ENCODE measurements around the gene CDIPT. TPM values are rescaled to one million over a fixed set of nuclear protein-coding genes. Genes with fewer than 3 reads are reported as not detected.
"Not testable (repeated sequence)": the region's sequence is repeated elsewhere in the genome, so short reads cannot be mapped to it uniquely, and the experiment has no call there.

The CDIPT gene
- total RNA-seq, 1 donor from 2014 or later: 24.5 TPM

GRCh38 chr16:29897333-29897732 lies 34.3 kb upstream of the CDIPT start:
- no peaks in the 10 kb centered on the region for H3K36me3 ChIP-seq (ENCODE audit: control insufficient read depth in 3 of 3, insufficient read depth in 3 of 3, low read length in 3 of 3)
- H3K9ac ChIP-seq (ENCODE audit: low read depth in 1 of 3, low read length in 3 of 3): no peak overlapping the region
- peaks cover 4 to 8% (median 7%) of the 10 kb centered on the region in 3 donors for H3K4me1 ChIP-seq (ENCODE audit: control insufficient read depth in 3 of 3, insufficient read depth in 3 of 3, low read length in 3 of 3)
- H3K4me3 ChIP-seq (ENCODE audit: low read length in 3 of 3): no peak overlapping the region
- H3K27me3 ChIP-seq (ENCODE audit: control insufficient read depth in 3 of 3, insufficient read depth in 3 of 3, low read length in 3 of 3): peaks cover 26 to 40% (median 37%) of the 10 kb centered on the region in 3 donors
- H3K9me3 ChIP-seq (ENCODE audit: control insufficient read depth in 3 of 3, low read length in 3 of 3): no peaks in the 10 kb centered on the region
- H3K27ac ChIP-seq (ENCODE audit: low read depth, low read length): no peak overlapping the region

GRCh38 chr16:29896841-29897240 lies 33.8 kb upstream of the CDIPT start:
- Histone ChIP-seq H3K36me3 (ENCODE audit: control insufficient read depth in 3 of 3, insufficient read depth in 3 of 3, low read length in 3 of 3) (no peaks in the 10 kb centered on the region), H3K9ac (ENCODE audit: low read depth in 1 of 3, low read length in 3 of 3) (no peak overlapping the region), H3K9me3 (ENCODE audit: control insufficient read depth in 3 of 3, low read length in 3 of 3) (no peaks in the 10 kb centered on the region), H3K27me3 (ENCODE audit: control insufficient read depth in 3 of 3, insufficient read depth in 3 of 3, low read length in 3 of 3) (peaks cover 26 to 39% (median 36%) of the 10 kb centered on the region in 3 donors), H3K4me1 (ENCODE audit: control insufficient read depth in 3 of 3, insufficient read depth in 3 of 3, low read length in 3 of 3) (peaks cover 4 to 8% (median 7%) of the 10 kb centered on the region in 3 donors), H3K27ac (ENCODE audit: low read depth, low read length) (no peak overlapping the region), H3K4me3 (ENCODE audit: low read length in 3 of 3) (no peak overlapping the region)

GRCh38 chr16:29894352-29894751 lies 31.3 kb upstream of the CDIPT start:
- no peak overlapping the region for H3K27ac ChIP-seq (ENCODE audit: low read depth, low read length)
- H3K4me1 ChIP-seq (ENCODE audit: control insufficient read depth in 3 of 3, insufficient read depth in 3 of 3, low read length in 3 of 3): no peaks in the 10 kb centered on the region
- no peaks in the 10 kb centered on the region for H3K36me3 ChIP-seq (ENCODE audit: control insufficient read depth in 3 of 3, insufficient read depth in 3 of 3, low read length in 3 of 3)
- peaks cover 14 to 27% (median 17%) of the 10 kb centered on the region in 3 donors for H3K27me3 ChIP-seq (ENCODE audit: control insufficient read depth in 3 of 3, insufficient read depth in 3 of 3, low read length in 3 of 3)
- no peaks in the 10 kb centered on the region for H3K9me3 ChIP-seq (ENCODE audit: control insufficient read depth in 3 of 3, low read length in 3 of 3)
- H3K4me3 ChIP-seq (ENCODE audit: low read length in 3 of 3): no peak overlapping the region
- no peak overlapping the region for H3K9ac ChIP-seq (ENCODE audit: low read depth in 1 of 3, low read length in 3 of 3)

GRCh38 chr16:29893553-29893952 lies 30.5 kb upstream of the CDIPT start:
- Histone ChIP-seq H3K9me3 (ENCODE audit: control insufficient read depth in 3 of 3, low read length in 3 of 3) (no peaks in the 10 kb centered on the region), H3K9ac (ENCODE audit: low read depth in 1 of 3, low read length in 3 of 3) (no peak overlapping the region), H3K36me3 (ENCODE audit: control insufficient read depth in 3 of 3, insufficient read depth in 3 of 3, low read length in 3 of 3) (no peaks in the 10 kb centered on the region), H3K4me1 (ENCODE audit: control insufficient read depth in 3 of 3, insufficient read depth in 3 of 3, low read length in 3 of 3) (no peaks in the 10 kb centered on the region), H3K27me3 (ENCODE audit: control insufficient read depth in 3 of 3, insufficient read depth in 3 of 3, low read length in 3 of 3) (peaks cover 11 to 21% (median 14%) of the 10 kb centered on the region in 3 donors), H3K4me3 (ENCODE audit: low read length in 3 of 3) (no peak overlapping the region), H3K27ac (ENCODE audit: low read depth, low read length) (no peak overlapping the region)

GRCh38 chr16:29892458-29892813 lies 29.4 kb upstream of the CDIPT start:
- peaks cover under 1 to 19% (median 6%) of the 10 kb centered on the region in 3 donors for H3K27me3 ChIP-seq (ENCODE audit: control insufficient read depth in 3 of 3, insufficient read depth in 3 of 3, low read length in 3 of 3)
- H3K27ac ChIP-seq (ENCODE audit: low read depth, low read length): no peak overlapping the region
- no peaks in the 10 kb centered on the region for H3K9me3 ChIP-seq (ENCODE audit: control insufficient read depth in 3 of 3, low read length in 3 of 3)
- H3K4me1 ChIP-seq (ENCODE audit: control insufficient read depth in 3 of 3, insufficient read depth in 3 of 3, low read length in 3 of 3): no peaks in the 10 kb centered on the region
- no peaks in the 10 kb centered on the region for H3K36me3 ChIP-seq (ENCODE audit: control insufficient read depth in 3 of 3, insufficient read depth in 3 of 3, low read length in 3 of 3)
- H3K4me3 ChIP-seq (ENCODE audit: low read length in 3 of 3): no peak overlapping the region
- no peak overlapping the region for H3K9ac ChIP-seq (ENCODE audit: low read depth in 1 of 3, low read length in 3 of 3)

GRCh38 chr16:29891525-29892457 lies 28.8 kb upstream of the CDIPT start:
- Histone ChIP-seq H3K9me3 (ENCODE audit: control insufficient read depth in 3 of 3, low read length in 3 of 3) (no peaks in the 10 kb centered on the region), H3K27ac (ENCODE audit: low read depth, low read length) (no peak overlapping the region), H3K9ac (ENCODE audit: low read depth in 1 of 3, low read length in 3 of 3) (no peak overlapping the region), H3K36me3 (ENCODE audit: control insufficient read depth in 3 of 3, insufficient read depth in 3 of 3, low read length in 3 of 3) (no peaks in the 10 kb centered on the region), H3K4me1 (ENCODE audit: control insufficient read depth in 3 of 3, insufficient read depth in 3 of 3, low read length in 3 of 3) (no peaks in the 10 kb centered on the region), H3K4me3 (ENCODE audit: low read length in 3 of 3) (no peak overlapping the region), H3K27me3 (ENCODE audit: control insufficient read depth in 3 of 3, insufficient read depth in 3 of 3, low read length in 3 of 3) (peaks cover 0 to 12% (median 6%) of the 10 kb centered on the region in 3 donors)

- H3K27me3 ChIP-seq (ENCODE audit: control insufficient read depth in 3 of 3, insufficient read depth in 3 of 3, low read length in 3 of 3); H3K9ac ChIP-seq (ENCODE audit: low read depth in 1 of 3, low read length in 3 of 3); H3K4me3 ChIP-seq (ENCODE audit: low read length in 3 of 3); H3K27ac ChIP-seq (ENCODE audit: low read depth, low read length); H3K36me3 ChIP-seq (ENCODE audit: control insufficient read depth in 3 of 3, insufficient read depth in 3 of 3, low read length in 3 of 3); H3K9me3 ChIP-seq (ENCODE audit: control insufficient read depth in 3 of 3, low read length in 3 of 3); H3K4me1 ChIP-seq (ENCODE audit: control insufficient read depth in 3 of 3, insufficient read depth in 3 of 3, low read length in 3 of 3): not testable (repeated sequence)
Observed at GRCh38 chr16:29889372-29889771, 26.3 kb upstream of the CDIPT start.

- Histone ChIP-seq H3K27ac (ENCODE audit: low read depth, low read length) (no peak overlapping the region), H3K27me3 (ENCODE audit: control insufficient read depth in 3 of 3, insufficient read depth in 3 of 3, low read length in 3 of 3) (peaks cover 6 to 15% (median 9%) of the 10 kb centered on the region in 3 donors), H3K36me3 (ENCODE audit: control insufficient read depth in 3 of 3, insufficient read depth in 3 of 3, low read length in 3 of 3) (no peaks in the 10 kb centered on the region)
Observed at GRCh38 chr16:29883987-29884386, 21.0 kb upstream of the CDIPT start.

GRCh38 chr16:29881050-29881449 lies 18.0 kb upstream of the CDIPT start:
- Histone ChIP-seq H3K27me3 (ENCODE audit: control insufficient read depth in 3 of 3, insufficient read depth in 3 of 3, low read length in 3 of 3) (peaks cover 28 to 30% (median 29%) of the 10 kb centered on the region in 3 donors), H3K36me3 (ENCODE audit: control insufficient read depth in 3 of 3, insufficient read depth in 3 of 3, low read length in 3 of 3) (no peaks in the 10 kb centered on the region), H3K9ac (ENCODE audit: low read depth in 1 of 3, low read length in 3 of 3) (no peak overlapping the region), H3K27ac (ENCODE audit: low read depth, low read length) (no peak overlapping the region), H3K9me3 (ENCODE audit: control insufficient read depth in 3 of 3, low read length in 3 of 3) (peaks cover 0 to 2% (median 0%) of the 10 kb centered on the region in 3 donors), H3K4me3 (ENCODE audit: low read length in 3 of 3) (no peak overlapping the region), H3K4me1 (ENCODE audit: control insufficient read depth in 3 of 3, insufficient read depth in 3 of 3, low read length in 3 of 3) (no peaks in the 10 kb centered on the region)

More at GRCh38 chr16:29883987-29884386, 21.0 kb upstream of the CDIPT start:
- Histone ChIP-seq H3K9ac (ENCODE audit: low read depth in 1 of 3, low read length in 3 of 3) (no peak overlapping the region), H3K9me3 (ENCODE audit: control insufficient read depth in 3 of 3, low read length in 3 of 3) (no peaks in the 10 kb centered on the region), H3K4me3 (ENCODE audit: low read length in 3 of 3) (no peak overlapping the region), H3K4me1 (ENCODE audit: control insufficient read depth in 3 of 3, insufficient read depth in 3 of 3, low read length in 3 of 3) (no peaks in the 10 kb centered on the region)

GRCh38 chr16:29878172-29878571 lies 15.1 kb upstream of the CDIPT start:
- Histone ChIP-seq H3K9ac (ENCODE audit: low read depth in 1 of 3, low read length in 3 of 3) (no peak overlapping the region), H3K27ac (ENCODE audit: low read depth, low read length) (no peak overlapping the region), H3K4me3 (ENCODE audit: low read length in 3 of 3) (no peak overlapping the region), H3K4me1 (ENCODE audit: control insufficient read depth in 3 of 3, insufficient read depth in 3 of 3, low read length in 3 of 3) (no peaks in the 10 kb centered on the region), H3K27me3 (ENCODE audit: control insufficient read depth in 3 of 3, insufficient read depth in 3 of 3, low read length in 3 of 3) (peaks cover 33 to 38% (median 34%) of the 10 kb centered on the region in 3 donors), H3K36me3 (ENCODE audit: control insufficient read depth in 3 of 3, insufficient read depth in 3 of 3, low read length in 3 of 3) (no peaks in the 10 kb centered on the region), H3K9me3 (ENCODE audit: control insufficient read depth in 3 of 3, low read length in 3 of 3) (peaks cover 0 to 2% (median 0%) of the 10 kb centered on the region in 3 donors)

Data from skeletal muscle tissue (tissue), 4 donors.